GM12873 (cell line): ENCODE data around the gene UBE4B.

ENCODE experiments used
- CTCF ChIP-seq: IDR thresholded peaks from 2 replicates; pipeline ENCODE4 v1.5.1; 2012; ENCODE audit warnings: low read depth, mild to moderate bottlenecking, moderate library complexity, low read length, control low read depth; ENCODE audit not compliant: insufficient read depth; ENCODE audit errors: missing control alignments

The UBE4B gene

GRCh38 chr1:10065760-10066159, 33.0 kb downstream of the UBE4B start:
- no peak for TF ChIP-seq CTCF

GRCh38 chr1:10068605-10069294, 36.0 kb downstream of the UBE4B start:
- no peak for TF ChIP-seq CTCF

- no peak for TF ChIP-seq CTCF
Observed at GRCh38 chr1:10070206-10070605, 37.4 kb downstream of the UBE4B start.

GRCh38 chr1:10071640-10072039, 38.9 kb downstream of the UBE4B start:
- TF ChIP-seq CTCF: no peak

GRCh38 chr1:10074059-10074851, 41.5 kb downstream of the UBE4B start:
- no peak for TF ChIP-seq CTCF

GRCh38 chr1:10074852-10075730, 42.3 kb downstream of the UBE4B start:
- no peak for TF ChIP-seq CTCF

GRCh38 chr1:10075732-10076131, 43.0 kb downstream of the UBE4B start:
- no peak for TF ChIP-seq CTCF
